H9 (cell line): ENCODE data around the gene RNF114. TPM values are rescaled to one million over a fixed set of nuclear protein-coding genes. Genes with fewer than 3 reads are reported as not detected.

Experiments
- DNase-seq: peaks from one replicate; pipeline ENCODE4 v3.0.0-alpha.2; 2017
- H2AFZ ChIP-seq: one replicate; pipeline ENCODE4 v1.6.1; 2013; ENCODE audit warnings: mild to moderate bottlenecking, low read length, control low read depth, moderate library complexity
- H2AK5ac ChIP-seq: 2 replicates; pipeline ENCODE4 v1.6.1; 2013; ENCODE audit warnings: low read length, control low read depth, mixed read lengths; ENCODE audit not compliant: insufficient read length
- H2BK120ac ChIP-seq: one replicate; pipeline ENCODE4 v1.6.1; 2013; ENCODE audit warnings: low read depth, mild to moderate bottlenecking, low read length, control low read depth, inconsistent platforms; ENCODE audit not compliant: poor library complexity, severe bottlenecking
- H2BK12ac ChIP-seq: 2 replicates; pipeline ENCODE4 v1.6.1; 2013; ENCODE audit warnings: low read length, control low read depth, mixed read lengths, low read depth; ENCODE audit not compliant: insufficient read length
- H2BK15ac ChIP-seq: 2 replicates; pipeline ENCODE4 v1.6.1; 2013; ENCODE audit warnings: low read depth, low read length, control low read depth
- H2BK20ac ChIP-seq: one replicate; pipeline ENCODE4 v1.6.1; 2013; ENCODE audit warnings: low read depth, mild to moderate bottlenecking, low read length, control low read depth, inconsistent platforms; ENCODE audit not compliant: poor library complexity, severe bottlenecking
- H2BK5ac ChIP-seq: 2 replicates; pipeline ENCODE4 v1.6.1; 2013; ENCODE audit warnings: low read length, control low read depth, mixed read lengths; ENCODE audit not compliant: insufficient read length
- H3K14ac ChIP-seq: 2 replicates; pipeline ENCODE4 v1.6.1; 2013; ENCODE audit warnings: low read length, control low read depth; ENCODE audit not compliant: insufficient read depth
- H3K18ac ChIP-seq: 2 replicates; pipeline ENCODE4 v1.6.1; 2013; ENCODE audit warnings: low read depth, mild to moderate bottlenecking, mixed read lengths, low read length, control low read depth; ENCODE audit not compliant: insufficient read length
- H3K23ac ChIP-seq: 2 replicates; pipeline ENCODE4 v1.6.1; 2013; ENCODE audit warnings: low read length, control low read depth, mixed read lengths, low read depth; ENCODE audit not compliant: insufficient read length
- H3K23me2 ChIP-seq: 2 replicates; pipeline ENCODE4 v1.6.1; 2013; ENCODE audit warnings: low read depth, mild to moderate bottlenecking, mixed read lengths, low read length, control low read depth; ENCODE audit not compliant: insufficient read length, poor library complexity, severe bottlenecking
- H3K27ac ChIP-seq: 2 replicates; pipeline ENCODE4 v1.5.1; 2013; ENCODE audit warnings: low read length, control low read depth, mixed read lengths, low read depth; ENCODE audit not compliant: insufficient read length
- H3K27me3 ChIP-seq: 2 replicates; pipeline ENCODE4 v1.6.1; 2013; ENCODE audit warnings: low read length, control low read depth, inconsistent platforms; ENCODE audit not compliant: insufficient read depth
- H3K4ac ChIP-seq: 2 replicates; pipeline ENCODE4 v1.6.1; 2013; ENCODE audit warnings: low read depth, mild to moderate bottlenecking, control low read depth, inconsistent platforms, low read length, moderate library complexity
- H3K4me1 ChIP-seq: 2 replicates; pipeline ENCODE4 v1.6.1; 2013; ENCODE audit warnings: low read length, control low read depth, inconsistent platforms; ENCODE audit not compliant: insufficient read depth
- H3K4me2 ChIP-seq: 2 replicates; pipeline ENCODE4 v1.6.1; 2013; ENCODE audit warnings: low read length, control low read depth, mixed read lengths; ENCODE audit not compliant: insufficient read length, insufficient read depth
- H3K56ac ChIP-seq: 2 replicates; pipeline ENCODE4 v1.6.1; 2013; ENCODE audit warnings: low read depth, mild to moderate bottlenecking, mixed read lengths, low read length, control low read depth; ENCODE audit not compliant: insufficient read length
- H3K79me1 ChIP-seq: 2 replicates; pipeline ENCODE4 v1.6.1; 2013; ENCODE audit warnings: low read depth, mild to moderate bottlenecking, moderate library complexity, low read length, control low read depth, inconsistent platforms; ENCODE audit not compliant: insufficient read depth, poor library complexity, severe bottlenecking
- H3K79me2 ChIP-seq: 2 replicates; pipeline ENCODE4 v1.6.1; 2013; ENCODE audit warnings: low read length, control low read depth, inconsistent platforms; ENCODE audit not compliant: insufficient read depth
- H3K9ac ChIP-seq: 2 replicates; pipeline ENCODE4 v1.6.1; 2013; ENCODE audit warnings: low read length, control low read depth, mixed read lengths; ENCODE audit not compliant: insufficient read length; ENCODE audit errors: extremely low read depth
- H3K9me3 ChIP-seq: one replicate; pipeline ENCODE4 v1.6.1; 2013; ENCODE audit warnings: low read depth, low read length, inconsistent platforms; ENCODE audit not compliant: control insufficient read depth
- H3T11ph ChIP-seq: one replicate; pipeline ENCODE4 v1.6.1; 2013; ENCODE audit warnings: mild to moderate bottlenecking, low read length, control low read depth, inconsistent platforms
- H4K20me1 ChIP-seq: one replicate; pipeline ENCODE4 v1.6.1; 2013; ENCODE audit not compliant: control insufficient read depth, insufficient read length, insufficient read depth
- H4K5ac ChIP-seq: 2 replicates; pipeline ENCODE4 v1.6.1; 2013; ENCODE audit warnings: low read depth, mild to moderate bottlenecking, mixed read lengths, low read length, control low read depth; ENCODE audit not compliant: insufficient read length
- H4K8ac ChIP-seq: replicated peaks from 2 replicates; pipeline ENCODE4 v1.6.1; 2013; ENCODE audit warnings: low read length, control low read depth, mixed read lengths, low read depth; ENCODE audit not compliant: insufficient read length
- H4K91ac ChIP-seq: 2 replicates; pipeline ENCODE4 v1.6.1; 2013; ENCODE audit warnings: low read depth, mild to moderate bottlenecking, moderate library complexity, mixed read lengths, low read length, control low read depth; ENCODE audit not compliant: insufficient read length
- H3K27ac Mint-ChIP-seq, 3 experiments: 2 replicates in 2 of 3; 3 replicates in 1 of 3; pipeline ENCODE4 v1.8.0; 2020 to 2021; ENCODE audit warnings: mixed read lengths in 3 of 3, mild to moderate bottlenecking in 1 of 3, moderate library complexity in 1 of 3
- H3K27me3 Mint-ChIP-seq: 2 replicates; pipeline ENCODE4 v1.8.0; 2021; ENCODE audit warnings: low read depth, mild to moderate bottlenecking, moderate library complexity, mixed read lengths
- H3K36me3 Mint-ChIP-seq, 3 experiments: 2 replicates in 2 of 3; 3 replicates in 1 of 3; pipeline ENCODE4 v1.8.0; 2020 to 2021; ENCODE audit warnings: low read depth in 3 of 3, mixed read lengths in 3 of 3; ENCODE audit not compliant: insufficient read depth in 1 of 3
- H3K4me1 Mint-ChIP-seq, 2 experiments: 2 replicates each; pipeline ENCODE4 v1.8.0; 2020; ENCODE audit warnings: mixed read lengths in 2 of 2
- H3K4me3 Mint-ChIP-seq, 2 experiments: 2 replicates in 1 of 2; 3 replicates in 1 of 2; pipeline ENCODE4 v1.8.0; 2020 to 2021; ENCODE audit warnings: mild to moderate bottlenecking in 2 of 2, mixed read lengths in 2 of 2, moderate library complexity in 1 of 2
- H3K9me3 Mint-ChIP-seq, 2 experiments: 2 replicates in 1 of 2; 3 replicates in 1 of 2; pipeline ENCODE4 v1.8.0; 2020; ENCODE audit warnings: mild to moderate bottlenecking in 2 of 2, mixed read lengths in 2 of 2, moderate library complexity in 1 of 2
- WGBS: extraction: QIAGEN DNeasy Blood & Tissue Kit; methylation state at CpG from one replicate; pipeline ENCODE4 v1.1.7; 2013; ENCODE audit warnings: missing lambda C conversion rate, low lambda C conversion rate, mixed read lengths; ENCODE audit not compliant: insufficient read length; ENCODE audit errors: extremely low coverage; 5-methylcytosine and 5-hydroxymethylcytosine counted together
- total RNA-seq: library from RNA; stranded (reverse); gene quantifications from 2 replicates; pipeline ENCODE4 v1.2.1, GENCODE V29; 2021
- TF ChIP-seq, protein P1 (sequence below): fragments of 200-600 bp; sonication (generic); conservative IDR thresholded peaks from 3 replicates; pipeline ENCODE4 v1.8.0; 2021; ENCODE audit warnings: antibody characterized with exemption, mild to moderate bottlenecking

The RNF114 gene
- total RNA-seq, 1 experiment from 2014 or later: 75.5 TPM

DNA sequence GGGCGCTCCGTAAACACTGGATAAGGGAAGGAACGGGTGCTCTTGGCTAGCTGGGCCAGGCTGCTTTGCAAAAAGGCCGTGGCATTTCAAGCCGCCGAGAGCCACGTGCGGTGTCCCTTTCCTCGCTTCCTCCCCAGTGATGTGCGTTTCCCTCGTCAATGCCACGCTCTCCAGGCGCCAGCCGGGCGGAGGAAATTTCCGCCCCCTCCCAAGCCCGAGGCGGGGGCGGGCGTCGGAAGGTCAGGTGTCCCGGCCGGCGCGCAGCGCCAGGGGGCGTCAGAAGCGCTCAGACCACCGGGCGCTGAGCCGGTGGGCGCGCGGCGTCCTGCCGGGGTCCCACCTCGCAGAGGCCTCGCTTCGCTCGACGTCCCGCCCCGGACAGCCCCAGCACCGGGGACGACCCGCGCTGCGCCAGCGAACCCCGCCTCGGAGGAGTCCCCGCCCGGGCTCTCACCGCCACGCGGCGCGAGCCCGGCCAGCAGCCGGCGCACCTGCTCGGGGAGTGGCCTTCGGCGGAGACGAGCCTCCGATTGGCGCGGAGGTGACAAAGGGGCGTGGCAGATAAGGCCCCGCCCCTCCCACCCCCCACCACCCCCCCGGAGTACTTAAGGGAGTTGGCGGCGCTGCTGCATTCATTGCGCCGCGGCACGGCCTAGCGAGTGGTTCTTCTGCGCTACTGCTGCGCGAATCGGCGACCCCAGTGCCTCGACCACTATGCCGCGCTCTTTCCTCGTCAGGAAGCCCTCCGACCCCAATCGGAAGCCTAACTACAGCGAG, 46.3 kb downstream of the RNF114 start, which contains the start of gene SNAI1:
TSS of gene SNAI1 (plus strand) at position 635 of the 777 bp plus-strand sequence. CDS start at position 715, 80 bp downstream.
- WGBS: no CpG with 5 or more reads among the region's 90 CpGs
- Histone ChIP-seq H4K20me1 (no peaks in the 10 kb centered on the region), H2BK120ac (no peak within 1 kb of the TSS), H2AFZ (no peak within 1 kb of the TSS), H3K27me3 (peaks cover 2% of the 10 kb centered on the region; the same call in 1 of the 2 replicates), H4K8ac (no peak within 1 kb of the TSS), H3K18ac (peak within 1 kb of the TSS; percentile 29), H3K23ac (no peak within 1 kb of the TSS), H3K4me1 (peaks cover 13% of the 10 kb centered on the region), H3K56ac (no peak within 1 kb of the TSS), H3K4me2 (peak within 1 kb of the TSS; percentile 52), H4K5ac (no peak within 1 kb of the TSS), H3K27ac (no peak within 1 kb of the TSS), H3K79me2 (no peaks in the 10 kb centered on the region; the same call in 1 of the 2 replicates), H3K9ac (peak within 1 kb of the TSS; percentile 44), H3T11ph (no peak within 1 kb of the TSS), H4K91ac (no peak within 1 kb of the TSS), H3K14ac (peak within 1 kb of the TSS; percentile 72), H3K23me2 (peaks cover 15% of the 10 kb centered on the region), H2AK5ac (no peak within 1 kb of the TSS), H3K9me3 (no peaks in the 10 kb centered on the region), H2BK12ac (no peak within 1 kb of the TSS), H2BK5ac (no peak within 1 kb of the TSS), H3K4ac (no peak within 1 kb of the TSS), H2BK20ac (no peak within 1 kb of the TSS), H3K79me1 (no peaks in the 10 kb centered on the region), H2BK15ac (no peak within 1 kb of the TSS)
- H3K36me3 Mint-ChIP-seq: peaks cover 11 to 26% (median 13%) of the 10 kb centered on the region in 3 experiments; a peak in 6 of 7 replicates
- peaks cover 0 to 2% of the 10 kb centered on the region in 2 experiments; a peak in 1 of 5 replicates for H3K9me3 Mint-ChIP-seq
- H3K4me1 Mint-ChIP-seq: peaks cover 67 to 80% of the 10 kb centered on the region in 2 experiments
- H3K27me3 Mint-ChIP-seq: peaks cover 39% of the 10 kb centered on the region
- TF ChIP-seq, protein P1, sequence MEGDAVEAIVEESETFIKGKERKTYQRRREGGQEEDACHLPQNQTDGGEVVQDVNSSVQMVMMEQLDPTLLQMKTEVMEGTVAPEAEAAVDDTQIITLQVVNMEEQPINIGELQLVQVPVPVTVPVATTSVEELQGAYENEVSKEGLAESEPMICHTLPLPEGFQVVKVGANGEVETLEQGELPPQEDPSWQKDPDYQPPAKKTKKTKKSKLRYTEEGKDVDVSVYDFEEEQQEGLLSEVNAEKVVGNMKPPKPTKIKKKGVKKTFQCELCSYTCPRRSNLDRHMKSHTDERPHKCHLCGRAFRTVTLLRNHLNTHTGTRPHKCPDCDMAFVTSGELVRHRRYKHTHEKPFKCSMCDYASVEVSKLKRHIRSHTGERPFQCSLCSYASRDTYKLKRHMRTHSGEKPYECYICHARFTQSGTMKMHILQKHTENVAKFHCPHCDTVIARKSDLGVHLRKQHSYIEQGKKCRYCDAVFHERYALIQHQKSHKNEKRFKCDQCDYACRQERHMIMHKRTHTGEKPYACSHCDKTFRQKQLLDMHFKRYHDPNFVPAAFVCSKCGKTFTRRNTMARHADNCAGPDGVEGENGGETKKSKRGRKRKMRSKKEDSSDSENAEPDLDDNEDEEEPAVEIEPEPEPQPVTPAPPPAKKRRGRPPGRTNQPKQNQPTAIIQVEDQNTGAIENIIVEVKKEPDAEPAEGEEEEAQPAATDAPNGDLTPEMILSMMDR: peak; percentile 73
- H3K4me3 Mint-ChIP-seq: peak within 1 kb of the TSS; percentile 78 to 95
- peak within 1 kb of the TSS in 2 of 3 experiments; percentile 25 to 52; a peak in 3 of 7 replicates for H3K27ac Mint-ChIP-seq
- DNase-seq: peak; percentile 91
